NCI-H526 (cell line): Measurements from ENCODE around the gene PPP2R5D.
"Not testable (repeated sequence)": the region's sequence is repeated elsewhere in the genome, so short reads cannot be mapped to it uniquely, and the experiment has no call there.

Experiments
- DNase-seq, 2 experiments: peaks; one replicate each; lab custom pipeline; 2025; lab: John Stamatoyannopoulos, UW

Gene PPP2R5D

DNA sequence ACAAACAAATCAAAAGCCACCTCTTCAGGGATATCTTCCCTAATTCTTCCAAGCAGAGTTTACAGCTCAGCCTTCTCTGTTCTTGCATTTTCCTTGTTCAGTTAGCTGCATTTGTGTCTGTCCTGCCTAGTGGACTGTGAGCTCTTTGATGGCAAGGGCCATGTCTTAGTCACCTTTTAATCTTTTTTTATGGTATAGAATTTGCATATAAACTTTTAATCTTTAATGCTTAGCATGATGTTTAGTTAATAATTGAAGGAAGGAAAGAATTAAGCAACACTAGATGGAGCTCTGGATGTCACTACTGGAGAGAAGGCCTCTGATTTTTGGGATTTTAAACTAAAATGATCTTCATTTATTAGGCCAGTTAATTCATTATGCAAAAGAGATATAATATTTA lies 12.1 kb downstream of the PPP2R5D start:
- DNase-seq: no peak

DNA sequence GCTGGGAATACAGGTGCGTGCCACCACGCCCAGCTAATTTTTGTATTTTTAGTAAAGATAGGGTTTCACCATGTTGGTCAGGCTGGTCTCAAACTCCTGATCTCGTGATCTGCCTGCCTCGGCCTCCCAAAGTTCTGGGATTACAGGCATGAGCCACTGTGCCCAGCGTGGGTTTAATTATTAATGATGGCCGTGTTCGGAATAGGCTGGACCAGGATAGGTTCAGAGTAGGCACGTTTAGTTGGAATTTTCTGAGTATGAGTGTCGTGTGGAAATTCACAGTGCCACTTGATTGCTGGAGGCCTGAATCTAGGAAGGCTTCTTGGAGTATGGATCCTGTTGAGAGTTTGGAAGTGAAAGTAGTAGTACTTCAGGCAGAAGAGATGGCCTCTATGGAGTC lies 13.8 kb downstream of the PPP2R5D start:
- not testable (repeated sequence) for DNase-seq

DNA sequence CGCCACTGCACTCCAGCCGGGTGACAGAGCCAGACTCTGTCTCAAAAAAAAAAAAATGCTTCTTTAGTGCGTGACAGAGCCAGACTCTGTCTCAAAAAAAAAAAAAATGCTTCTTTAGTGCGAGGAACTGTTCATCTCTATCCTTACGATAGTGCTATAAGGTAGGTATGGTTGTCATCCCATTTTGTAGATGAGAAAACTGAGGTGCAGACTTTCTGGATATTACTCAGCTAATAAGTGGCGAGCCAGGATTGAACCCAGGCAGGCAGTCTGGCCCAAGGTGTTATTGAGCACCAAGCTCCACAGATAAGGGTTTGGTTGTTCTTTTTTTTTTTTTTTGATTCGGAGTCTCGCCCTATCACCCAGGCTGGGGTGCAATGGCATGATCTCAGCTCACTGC lies 17.5 kb downstream of the PPP2R5D start:
- DNase-seq: no peak

DNA sequence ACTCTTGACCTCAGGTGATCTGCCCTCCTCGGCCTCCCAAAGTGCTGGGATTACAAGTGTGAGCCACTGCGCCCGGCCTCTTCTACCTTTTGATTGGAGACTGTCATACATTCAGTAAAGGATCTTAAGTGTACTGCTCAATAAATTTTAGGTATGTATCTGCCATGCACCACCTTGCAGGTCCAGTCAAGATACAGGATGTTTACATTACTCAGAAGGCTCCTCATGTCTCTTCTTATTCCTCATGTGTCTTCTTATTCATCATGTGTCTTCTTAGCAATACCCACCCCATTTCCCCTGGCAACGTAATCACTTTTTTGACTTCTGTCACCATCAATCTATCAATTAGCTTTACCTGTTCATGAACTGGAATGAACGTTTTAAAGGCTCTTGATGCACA lies 21.5 kb downstream of the PPP2R5D start:
- no peak for DNase-seq

DNA sequence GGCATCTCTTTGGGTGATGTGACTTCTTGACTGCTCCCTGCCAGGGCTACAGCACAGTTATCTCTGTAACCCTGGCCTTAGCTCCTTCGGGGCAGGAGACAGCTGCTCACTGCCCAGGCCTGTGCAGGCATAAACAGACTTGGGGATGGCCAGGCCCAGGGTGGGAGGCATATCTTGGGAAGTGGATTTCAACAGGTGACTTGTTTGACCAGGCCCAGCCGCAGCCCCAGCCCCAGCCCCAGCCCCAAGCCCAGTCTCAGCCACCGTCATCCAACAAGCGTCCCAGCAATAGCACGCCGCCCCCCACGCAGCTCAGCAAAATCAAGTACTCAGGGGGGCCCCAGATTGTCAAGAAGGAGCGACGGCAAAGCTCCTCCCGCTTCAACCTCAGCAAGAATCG lies 21.9 kb downstream of the PPP2R5D start:
- no peak for DNase-seq

DNA sequence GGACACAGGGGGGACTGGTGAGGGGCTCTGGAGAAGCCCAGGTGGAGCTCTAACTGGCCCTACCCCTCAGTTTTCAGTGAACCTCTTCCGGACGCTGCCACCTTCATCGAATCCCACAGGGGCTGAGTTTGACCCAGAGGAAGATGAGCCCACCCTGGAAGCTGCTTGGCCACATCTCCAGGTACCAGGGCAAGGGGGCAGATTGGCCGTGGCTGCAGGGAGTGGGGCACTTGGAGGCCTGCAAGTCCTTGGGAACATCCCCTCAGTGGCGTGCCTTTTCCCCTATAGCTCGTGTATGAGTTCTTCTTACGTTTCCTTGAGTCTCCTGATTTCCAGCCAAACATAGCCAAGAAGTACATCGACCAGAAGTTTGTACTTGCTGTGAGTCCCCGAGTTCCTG lies 22.8 kb downstream of the PPP2R5D start:
- DNase-seq: no peak

DNA sequence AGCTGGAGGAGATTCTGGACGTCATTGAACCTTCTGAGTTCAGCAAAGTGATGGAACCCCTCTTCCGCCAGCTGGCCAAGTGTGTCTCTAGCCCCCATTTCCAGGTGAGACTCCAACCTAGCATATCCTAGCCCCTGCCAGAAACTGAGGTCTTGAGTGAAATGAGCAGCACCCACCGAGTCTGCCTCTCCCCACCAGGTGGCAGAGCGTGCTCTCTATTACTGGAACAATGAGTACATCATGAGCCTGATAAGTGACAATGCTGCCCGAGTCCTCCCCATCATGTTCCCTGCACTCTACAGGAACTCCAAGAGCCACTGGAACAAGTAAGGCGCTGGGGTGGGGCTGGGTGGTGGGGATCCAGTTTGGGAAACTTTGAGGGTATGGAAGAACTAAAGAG lies 24.8 kb downstream of the PPP2R5D start:
- DNase-seq: peak; percentile 18 to 64

DNA sequence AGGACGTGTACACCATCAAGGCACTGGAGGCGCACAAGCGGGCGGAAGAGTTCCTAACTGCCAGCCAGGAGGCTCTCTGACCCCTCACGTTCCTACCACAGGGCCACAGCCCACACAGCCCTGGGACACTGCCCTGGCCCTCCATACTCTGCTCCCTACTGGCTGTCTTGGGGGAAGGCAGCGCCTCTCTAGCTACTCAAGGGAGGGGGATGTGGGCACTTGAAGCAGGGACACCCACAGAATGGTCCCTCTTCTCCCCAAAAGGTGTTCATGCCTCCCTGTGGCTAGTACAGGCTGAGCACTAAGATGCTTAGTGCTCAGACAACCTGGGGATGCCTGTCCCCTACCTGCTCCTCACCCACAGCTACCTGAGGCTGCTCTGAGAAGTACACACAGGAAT lies 26.8 kb downstream of the PPP2R5D start:
- no peak for DNase-seq

DNA sequence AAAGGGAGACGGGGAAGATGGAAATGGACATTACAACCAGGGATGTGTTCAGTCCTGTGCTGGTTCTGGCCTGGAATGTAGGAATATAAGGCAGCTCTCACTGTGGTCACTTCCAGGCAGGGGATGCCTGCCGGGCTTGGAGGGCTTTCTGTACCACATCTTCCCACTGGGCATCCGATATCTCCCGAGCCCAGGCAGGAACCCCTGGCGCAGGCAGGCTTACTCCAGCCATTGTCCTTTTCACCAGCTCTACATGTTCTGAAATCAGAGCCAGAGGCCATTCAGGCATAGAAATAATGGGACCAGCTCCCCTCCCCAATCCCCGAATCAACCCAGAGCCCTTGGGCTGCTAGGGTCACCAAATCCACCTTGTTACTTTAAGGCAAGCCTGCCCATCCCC lies 28.0 kb downstream of the PPP2R5D start:
- no peak for DNase-seq

DNA sequence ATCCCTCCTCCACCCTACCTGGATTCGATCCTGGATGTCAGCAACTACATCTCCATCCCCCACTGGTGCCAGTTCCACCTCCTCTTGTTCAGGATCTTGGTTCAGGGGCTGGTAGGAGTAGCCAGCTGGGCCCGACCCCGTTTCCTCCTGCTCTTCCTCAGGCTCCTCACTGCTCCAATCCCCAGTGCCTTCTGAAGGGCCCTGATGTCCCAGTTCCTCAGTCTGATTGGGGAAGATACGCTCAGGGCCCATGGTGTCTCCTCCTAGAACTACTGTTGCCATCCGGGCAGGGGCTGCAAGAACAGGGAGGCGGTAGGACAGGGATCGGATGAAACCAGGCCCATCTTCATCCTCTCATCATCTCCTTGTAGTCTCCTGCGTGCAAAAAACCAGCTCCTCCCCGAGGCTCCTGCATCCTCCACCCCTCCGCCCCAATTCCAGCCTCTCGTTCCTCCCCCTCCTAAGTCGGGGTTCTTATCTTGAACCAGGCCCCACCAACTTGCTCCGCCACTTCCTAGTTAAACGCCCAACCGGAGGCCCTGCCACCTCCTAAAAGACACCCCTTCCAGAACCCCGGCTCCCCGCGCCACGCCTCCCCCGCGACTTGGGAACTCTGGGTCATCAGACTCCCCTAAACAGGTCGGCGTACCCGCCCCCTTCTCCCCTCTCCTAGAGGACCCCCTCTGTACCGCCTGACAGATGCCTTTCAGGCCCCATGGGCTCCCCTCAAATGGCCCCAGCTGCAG lies 28.9 kb downstream of the PPP2R5D start:
- DNase-seq: peak in 1 of 2 experiments; percentile 39

DNA sequence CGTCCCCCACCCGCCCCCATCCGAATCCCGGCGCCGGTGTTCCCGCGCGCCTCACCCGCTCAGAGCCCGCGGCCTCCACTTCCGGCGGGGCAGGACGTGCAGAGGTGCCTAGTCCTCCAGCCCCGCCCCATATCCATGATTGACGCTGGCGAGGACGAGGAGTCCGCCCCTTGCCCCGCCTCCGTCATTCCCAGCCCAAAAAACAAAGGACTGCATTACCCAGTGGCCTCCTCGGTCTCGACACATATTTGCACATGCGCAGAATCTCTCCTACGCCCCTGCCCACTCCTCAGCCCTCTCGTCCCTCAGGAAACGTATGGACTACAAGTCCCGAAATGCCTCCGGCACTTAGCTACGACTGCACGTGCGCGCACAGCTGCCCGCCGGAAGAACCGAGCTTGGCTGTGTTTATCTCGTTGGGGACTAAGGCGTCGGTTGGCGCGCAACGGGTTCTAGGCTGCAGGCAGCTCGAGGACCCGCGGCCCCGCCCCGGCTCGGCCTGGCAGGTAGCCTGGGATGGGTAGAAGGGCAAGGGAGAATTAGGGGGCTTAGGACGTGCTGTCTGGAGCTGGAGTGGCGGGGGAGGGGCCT lies 29.6 kb downstream of the PPP2R5D start, which contains the start of the genes KLHDC3 and MEA1:
TSS of gene KLHDC3 (plus strand) at position 407 of the 591 bp plus-strand sequence. CDS start 2,944 bp downstream, outside the sequence.
TSS of gene MEA1 (minus strand) at position 104 of the 591 bp plus-strand sequence. CDS start 133 bp downstream, outside the sequence.
- peak; percentile 99 to 100 for DNase-seq

DNA sequence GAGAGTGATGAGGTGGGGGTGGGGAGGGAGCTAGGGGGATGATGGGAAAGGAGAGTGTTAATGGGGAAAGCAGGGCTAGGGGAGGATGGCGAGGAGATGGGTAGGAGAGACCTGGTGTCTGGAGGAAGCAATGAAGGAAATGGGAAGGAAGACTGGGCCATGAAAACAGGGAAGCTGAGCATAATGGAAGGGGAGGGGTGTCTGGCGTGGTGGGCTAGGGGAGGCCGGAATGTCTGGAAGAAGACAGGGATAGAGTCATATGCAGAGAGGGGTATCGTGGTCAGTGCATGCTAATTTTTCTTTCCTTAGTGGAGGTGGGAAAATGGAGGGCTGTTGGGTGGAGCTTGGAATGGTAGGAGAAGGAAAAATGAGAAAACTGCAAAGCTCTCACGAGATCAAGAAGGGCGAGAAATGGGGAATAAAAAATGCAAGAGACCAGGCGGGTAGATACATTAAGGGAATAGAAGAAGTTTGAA lies 30.1 kb downstream of the PPP2R5D start:
- DNase-seq: peak in 1 of 2 experiments; percentile 63

DNA sequence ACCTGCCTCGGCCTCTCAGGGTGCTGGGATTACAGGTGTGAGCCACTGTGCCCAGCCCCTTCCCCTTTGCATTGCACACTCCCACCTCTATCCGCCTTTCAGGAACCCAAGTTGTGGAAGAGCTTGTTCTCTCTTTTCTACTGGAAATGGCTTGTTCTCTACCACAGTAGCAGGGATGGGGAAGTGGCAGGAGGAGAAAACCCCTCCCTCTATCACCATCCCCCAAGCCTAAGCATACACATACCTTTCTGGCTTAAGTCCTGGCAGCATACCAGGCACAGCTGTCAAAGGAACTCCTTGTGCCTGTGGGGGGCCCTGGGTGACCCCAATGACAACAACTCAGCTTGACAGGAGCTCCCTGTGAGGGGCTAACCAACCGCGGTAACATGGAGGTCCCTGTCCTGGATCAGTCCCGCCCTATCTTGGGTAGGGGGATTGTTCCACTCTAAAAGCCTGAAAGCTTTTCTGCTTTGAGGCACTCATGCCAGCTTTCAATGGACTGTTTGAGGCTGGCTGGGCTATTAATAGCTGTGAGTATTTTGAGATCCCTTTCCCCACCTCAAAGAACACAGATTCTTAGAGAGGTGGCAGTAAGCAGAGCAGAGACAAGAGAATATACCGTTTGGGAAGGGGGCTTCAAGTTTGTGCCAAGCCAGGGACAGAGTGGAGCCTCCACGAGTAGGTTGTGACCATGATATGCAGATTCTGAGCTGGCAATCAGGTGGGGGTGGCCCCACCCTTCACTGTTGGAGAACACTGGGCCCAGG lies 32.0 kb downstream of the PPP2R5D start:
- no peak for DNase-seq

DNA sequence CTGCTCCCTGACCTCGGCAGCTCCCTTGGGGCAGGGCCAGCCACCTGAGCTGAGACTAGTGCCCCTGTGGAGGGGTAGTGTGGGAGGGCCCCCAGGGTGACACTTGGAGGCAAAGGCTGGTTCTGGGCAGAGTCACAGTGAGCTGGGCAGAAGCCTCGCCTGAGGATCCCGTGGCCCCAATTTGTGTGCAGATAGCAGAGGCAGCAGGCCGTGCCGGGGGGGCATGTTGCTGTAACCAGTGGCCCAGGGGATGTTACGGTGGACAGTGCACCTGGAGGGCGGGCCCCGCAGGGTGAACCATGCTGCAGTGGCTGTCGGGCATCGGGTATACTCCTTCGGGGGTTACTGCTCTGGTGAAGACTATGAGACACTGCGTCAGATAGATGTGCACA lies 32.6 kb downstream of the PPP2R5D start:
- DNase-seq: no peak

DNA sequence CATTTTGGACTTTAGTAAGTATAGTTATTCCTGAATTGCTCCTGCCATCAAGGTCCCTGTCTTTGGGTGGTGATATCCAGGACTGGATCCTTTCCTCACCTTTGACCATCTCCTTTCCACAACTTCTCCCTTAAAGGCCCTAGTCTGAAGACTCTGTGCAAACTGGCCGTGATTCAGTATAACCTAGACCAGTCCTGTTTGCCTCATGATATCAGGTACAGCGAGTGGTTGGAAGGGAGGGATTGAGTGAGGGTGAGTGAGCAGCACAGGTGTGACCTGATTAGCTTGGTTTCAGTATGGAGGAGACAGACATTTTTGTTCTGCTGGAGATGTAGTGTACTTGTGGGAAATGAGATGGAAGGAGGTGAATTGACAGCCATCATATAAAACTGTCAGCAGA lies 34.8 kb downstream of the PPP2R5D start:
- DNase-seq: no peak

DNA sequence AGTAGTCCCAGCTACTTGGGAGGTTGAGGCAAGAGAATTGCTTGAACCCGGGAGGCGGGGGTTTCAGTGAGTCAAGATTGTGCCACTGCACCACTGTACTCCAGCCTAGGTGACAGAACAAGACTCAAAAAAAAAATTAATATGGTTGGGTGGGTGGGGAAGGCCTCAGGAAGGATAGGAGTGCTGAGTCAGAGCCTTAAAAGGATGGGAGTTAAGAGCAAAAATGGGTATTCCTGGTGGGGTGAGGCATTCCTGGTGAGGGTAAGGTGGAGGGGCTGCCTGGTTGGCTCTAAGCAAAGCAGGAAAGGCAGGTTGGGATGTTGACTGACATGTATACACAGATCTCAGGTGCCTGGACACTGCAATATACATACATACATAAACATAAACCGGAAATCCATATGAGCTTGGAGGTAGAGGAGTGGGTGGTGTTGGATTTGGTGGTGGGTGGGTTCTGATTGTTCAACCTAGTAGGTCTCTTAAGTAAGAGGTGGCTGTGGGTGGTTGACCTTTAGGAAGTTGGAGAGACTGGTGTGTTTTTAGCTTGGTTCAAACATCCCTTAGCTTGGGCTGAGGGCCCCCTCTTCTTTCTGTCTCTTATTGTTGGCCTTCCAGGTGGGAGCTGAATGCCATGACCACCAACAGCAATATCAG lies 35.8 kb downstream of the PPP2R5D start:
- DNase-seq: no peak

DNA sequence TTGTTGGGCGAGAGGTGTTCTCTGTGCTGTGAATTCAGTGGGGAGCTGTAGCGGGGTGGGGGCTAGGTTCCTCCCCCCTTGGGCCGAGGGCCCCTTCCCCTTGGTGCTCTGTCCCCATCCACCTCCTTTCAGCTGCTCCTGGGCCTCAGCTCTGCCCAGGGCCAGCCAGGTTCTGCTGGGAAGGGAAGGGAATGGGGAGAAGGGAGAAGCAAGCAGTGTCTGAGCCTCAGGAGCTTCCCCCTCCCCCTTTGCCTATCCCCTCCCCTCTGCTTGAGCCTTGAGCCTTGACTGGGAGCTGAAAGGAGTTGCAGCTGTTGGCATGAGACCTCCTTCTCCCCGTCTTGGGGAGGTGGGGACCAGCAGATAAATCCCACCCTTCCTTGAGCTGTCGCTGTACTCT lies 36.5 kb downstream of the PPP2R5D start:
- no peak for DNase-seq

DNA sequence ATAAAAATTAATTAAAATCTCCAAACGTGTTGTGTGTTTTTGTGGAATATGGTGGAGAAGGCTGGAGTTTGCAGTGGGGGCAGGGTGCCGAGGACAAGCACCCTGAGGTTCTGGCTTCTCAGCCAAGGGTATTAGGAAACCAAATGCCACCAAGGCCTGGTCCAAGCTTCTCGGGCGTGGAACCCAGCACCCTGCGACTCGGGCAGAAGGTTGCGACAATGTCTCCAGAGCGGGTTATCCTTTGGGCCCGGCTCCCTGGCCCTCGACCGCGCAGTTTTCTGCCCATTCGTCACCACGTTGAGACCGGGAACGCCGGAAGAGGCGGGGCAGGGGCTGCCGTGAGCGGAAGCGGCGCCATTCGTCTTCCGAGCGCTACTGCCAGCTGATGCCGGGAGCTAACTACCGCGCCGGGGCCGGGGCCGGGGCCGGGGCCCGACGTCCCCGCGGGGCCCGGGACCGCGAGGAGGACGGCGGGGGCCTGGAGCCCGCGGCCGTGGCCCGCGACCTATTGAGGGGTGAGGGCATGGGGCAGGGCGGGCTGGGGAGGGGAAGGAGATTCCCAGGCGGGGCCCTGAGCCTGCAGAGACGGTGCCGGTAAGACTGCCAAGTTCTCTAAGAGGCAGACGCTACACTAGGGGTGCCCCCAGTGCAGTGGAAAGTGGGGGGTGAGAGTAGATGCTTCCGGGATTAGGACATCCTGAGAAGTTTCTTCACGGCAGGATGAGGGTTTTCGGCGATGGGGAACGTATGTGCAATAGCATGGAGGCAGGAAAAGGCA lies 37.1 kb downstream of the PPP2R5D start, which contains the start of gene RRP36:
TSS of gene RRP36 (plus strand) at position 354 of the 778 bp plus-strand sequence. CDS start at position 386, 32 bp downstream.
- peak in 1 of 2 experiments; percentile 80 for DNase-seq

DNA sequence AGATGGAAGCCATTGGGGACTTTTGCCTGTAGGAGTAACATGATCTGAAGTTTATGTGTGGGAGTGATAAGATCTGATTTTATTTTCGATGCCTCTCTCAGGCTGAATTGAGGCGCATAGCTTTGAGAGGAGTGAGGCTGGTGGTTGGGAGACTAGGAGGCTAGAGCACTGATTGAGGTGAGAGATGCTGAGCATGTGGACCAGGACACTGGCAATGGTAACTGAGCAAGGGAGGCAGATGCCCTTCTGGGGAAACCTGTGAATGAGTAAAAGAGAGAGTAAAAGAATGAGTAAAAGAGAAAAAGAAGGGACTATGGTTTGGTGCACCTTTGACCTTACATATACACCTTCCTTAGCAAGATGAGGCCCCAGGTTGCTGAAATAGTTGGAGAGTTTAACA lies 40.1 kb downstream of the PPP2R5D start:
- DNase-seq: no peak

DNA sequence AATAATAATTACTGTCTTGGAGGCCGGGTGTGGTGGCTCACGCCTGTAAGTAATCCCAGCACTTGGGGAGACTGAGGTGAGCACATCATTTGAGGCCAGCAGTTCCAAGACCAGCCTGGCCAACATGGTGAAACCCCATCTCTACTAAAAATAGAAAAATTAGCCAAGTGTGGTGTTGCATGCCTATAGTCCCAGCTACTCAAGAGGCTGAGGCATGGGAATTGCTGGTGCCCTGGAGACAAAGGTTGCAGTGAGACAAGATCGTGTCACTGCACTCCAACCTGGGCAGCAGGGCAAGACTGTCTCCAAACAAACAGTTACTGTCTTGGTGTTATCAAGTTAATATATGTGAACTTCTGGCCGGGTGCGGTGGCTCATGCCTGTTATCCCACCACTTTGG lies 42.0 kb downstream of the PPP2R5D start:
- DNase-seq: no peak

DNA sequence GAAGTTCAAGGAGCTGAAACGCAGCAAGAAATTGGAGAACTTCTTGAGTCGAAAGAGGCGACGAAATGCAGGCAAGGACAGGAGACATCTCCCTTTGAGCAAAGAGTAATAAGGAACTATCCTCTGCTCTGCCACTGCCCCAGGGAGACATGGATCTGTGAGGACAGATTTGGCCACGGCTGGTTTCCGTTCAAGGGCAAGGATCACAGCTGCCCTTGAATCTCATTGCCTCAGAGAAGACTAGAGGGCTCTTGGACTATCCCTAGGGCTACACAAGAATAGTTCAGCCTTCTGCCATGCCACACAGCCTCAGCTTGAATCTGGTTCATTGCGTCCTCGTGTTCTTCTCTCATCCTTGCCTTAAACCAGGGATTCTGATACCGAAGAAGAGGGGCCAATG lies 44.8 kb downstream of the PPP2R5D start:
- DNase-seq: no peak
